Hepatocyte (in vitro differentiated cells): ENCODE results near the gene KIF3B. TPM values are rescaled to one million over a fixed set of nuclear protein-coding genes. Genes with fewer than 3 reads are reported as not detected.
"Not testable (repeated sequence)": the region's sequence is repeated elsewhere in the genome, so short reads cannot be mapped to it uniquely, and the experiment has no call there.

ENCODE experiments used
- DNase-seq: peaks from one replicate; pipeline ENCODE4 v3.0.0-alpha.2; 2016; ENCODE audit warnings: low spot score
- H2AFZ ChIP-seq: fragments of 200-600 bp; sonication (generic); 2 replicates; pipeline ENCODE4 v1.6.0; 2016; ENCODE audit warnings: antibody characterized with exemption, mild to moderate bottlenecking
- H3K27ac ChIP-seq: fragments of 200-600 bp; sonication (generic); 2 replicates; pipeline ENCODE4 v1.5.1; 2016; ENCODE audit warnings: mild to moderate bottlenecking
- H3K27me3 ChIP-seq: fragments of 200-600 bp; sonication (generic); 2 replicates; pipeline ENCODE4 v1.6.1; 2016
- H3K36me3 ChIP-seq: fragments of 200-600 bp; sonication (generic); replicated peaks from 2 replicates; pipeline ENCODE4 v1.5.1; 2016; ENCODE audit warnings: low read depth; ENCODE audit not compliant: insufficient read depth
- H3K4me1 ChIP-seq: fragments of 200-600 bp; sonication (generic); 2 replicates; pipeline ENCODE4 v1.5.1; 2016; ENCODE audit warnings: mild to moderate bottlenecking, moderate library complexity; ENCODE audit not compliant: insufficient read depth
- H3K4me2 ChIP-seq: fragments of 200-600 bp; sonication (generic); 2 replicates; pipeline ENCODE4 v1.6.0; 2016
- H3K4me3 ChIP-seq: fragments of 200-600 bp; sonication (generic); 2 replicates; pipeline ENCODE4 v1.5.1; 2016; ENCODE audit warnings: mild to moderate bottlenecking
- H3K79me2 ChIP-seq: fragments of 200-600 bp; sonication (generic); 2 replicates; pipeline ENCODE4 v1.6.0; 2017; ENCODE audit warnings: mild to moderate bottlenecking
- H3K9me2 ChIP-seq: fragments of 200-600 bp; sonication (generic); replicated peaks from 2 replicates; pipeline ENCODE4 v1.6.0; 2017; ENCODE audit warnings: mild to moderate bottlenecking; ENCODE audit not compliant: insufficient read depth
- H3K9me3 ChIP-seq: fragments of 200-600 bp; sonication (generic); 2 replicates; pipeline ENCODE4 v1.5.1; 2016; ENCODE audit warnings: low read depth, mild to moderate bottlenecking
- H4K20me1 ChIP-seq: fragments of 200-600 bp; sonication (generic); 2 replicates; pipeline ENCODE4 v1.6.0; 2016; ENCODE audit warnings: mild to moderate bottlenecking; ENCODE audit not compliant: insufficient read depth, poor library complexity, severe bottlenecking
- CTCF ChIP-seq: fragments of 200-600 bp; sonication (generic); IDR thresholded peaks from 2 replicates; pipeline ENCODE4 v1.5.1; 2016; ENCODE audit warnings: antibody characterized with exemption, mild to moderate bottlenecking; ENCODE audit not compliant: poor library complexity
- EZH2 ChIP-seq: fragments of 200-600 bp; sonication (generic); IDR thresholded peaks from 2 replicates; pipeline ENCODE4 v1.6.1; 2016; ENCODE audit warnings: antibody characterized with exemption, mild to moderate bottlenecking, borderline replicate concordance
- EZH2phosphoT487 ChIP-seq: fragments of 200-600 bp; sonication (generic); IDR thresholded peaks from one replicate; pipeline ENCODE4 v1.6.1; 2018; ENCODE audit warnings: antibody characterized with exemption, mild to moderate bottlenecking, low read depth, moderate library complexity; ENCODE audit not compliant: unreplicated experiment, severe bottlenecking
- WGBS: methylation state at CpG from one replicate; pipeline ENCODE4 v1.1.6; 2016; ENCODE audit warnings: low lambda C conversion rate; ENCODE audit errors: missing lambda C conversion rate; 5-methylcytosine and 5-hydroxymethylcytosine counted together
- microRNA counts: library from miRNA; unstranded; fragments of <30 nt; microRNA quantifications from one replicate; lab custom pipeline; 2017
- polyA plus RNA-seq: library from polyadenylated mRNA; unstranded; fragments of >200 nt; fragmentation: Nextera tagmentation; extraction: Ambion mirVana; gene quantifications from 2 replicates; pipeline ENCODE4 v1.2.1, GENCODE V29; 2016
- total RNA-seq: library from RNA; depleted of rRNA; stranded (reverse); fragments of >200 nt; gene quantifications from 2 replicates; pipeline ENCODE4 v1.2.3, GENCODE V29; 2014

KIF3B gene
- total and polyA plus RNA-seq, 2 experiments from 2014 or later = 11.7 to 32.0 TPM

- peaks cover 16% of the 10 kb centered on the region for H4K20me1 ChIP-seq
- no peak for TF ChIP-seq EZH2phosphoT487
- TF ChIP-seq CTCF = no peak
- TF ChIP-seq EZH2 = no peak
Observed at GRCh38 chr20:32380745-32381144, 103.3 kb downstream of the KIF3B start.

GRCh38 chr20:32382102-32382950, 104.9 kb downstream of the KIF3B start:
- no peaks in the 10 kb centered on the region for H3K27me3 ChIP-seq
- H3K4me3 ChIP-seq = no peak overlapping the region
- peak overlapping the region; percentile 29 for H3K27ac ChIP-seq
- peaks cover 21% of the 10 kb centered on the region for H3K4me1 ChIP-seq
- WGBS = 87% methylated on average over 11 of the region's 11 CpGs
- DNase-seq = no peak
- no peaks in the 10 kb centered on the region for H3K9me2 ChIP-seq
- peaks cover 23% of the 10 kb centered on the region for H4K20me1 ChIP-seq
- H3K4me2 ChIP-seq = no peak overlapping the region
- H3K9me3 ChIP-seq = no peaks in the 10 kb centered on the region
- no peaks in the 10 kb centered on the region for H3K36me3 ChIP-seq
- H2AFZ ChIP-seq = no peak overlapping the region
- TF ChIP-seq EZH2 (no peak), EZH2phosphoT487 (no peak), CTCF (no peak)
- H3K79me2 ChIP-seq = peaks cover 97% of the 10 kb centered on the region

More at GRCh38 chr20:32380745-32381144, 103.3 kb downstream of the KIF3B start:
- Histone ChIP-seq H3K27me3 (no peaks in the 10 kb centered on the region), H3K4me2 (no peak overlapping the region), H3K9me2 (no peaks in the 10 kb centered on the region), H3K4me3 (no peak overlapping the region), H3K9me3 (no peaks in the 10 kb centered on the region), H3K4me1 (peaks cover 13% of the 10 kb centered on the region), H3K79me2 (peaks cover 97% of the 10 kb centered on the region), H3K36me3 (peaks cover under 1% of the 10 kb centered on the region), H3K27ac (no peak overlapping the region), H2AFZ (no peak overlapping the region)
- DNase-seq = no peak
- WGBS = 92% methylated on average over 3 of the region's 3 CpGs

- Histone ChIP-seq H3K4me1 (peaks cover 22% of the 10 kb centered on the region), H4K20me1 (peaks cover 34% of the 10 kb centered on the region), H3K79me2 (peaks cover 97% of the 10 kb centered on the region)
- not testable (repeated sequence) for H3K4me2 ChIP-seq, H3K27ac ChIP-seq, H3K27me3 ChIP-seq, DNase-seq, H2AFZ ChIP-seq, H3K9me3 ChIP-seq, H3K36me3 ChIP-seq, H3K4me3 ChIP-seq, H3K9me2 ChIP-seq
- WGBS = over 99% methylated on average over 9 of the region's 9 CpGs
Observed at GRCh38 chr20:32383441-32383840, 106.0 kb downstream of the KIF3B start.

MicroRNAs encoded within 50 kb of the gene (microRNA counts, 767-probe panel; counts per million panel counts)
- microRNA hsa-miR-1825 (lab: Ali Mortazavi, UCI) = not detected

Other genes with a start within 250 kb of the KIF3B start
- gene HCK, start 225.4 kb upstream of the KIF3B start, total RNA-seq = 0.44 and 2.2 TPM in 2 replicates
- gene HCK, start 225.4 kb upstream of the KIF3B start, polyA plus RNA-seq = 0.54 and 0.90 TPM in 2 replicates
- 65.3 and 72.3 TPM in 2 replicates for gene TM9SF4, start 167.9 kb upstream of the KIF3B start, total RNA-seq
- 86.4 and 87.3 TPM in 2 replicates for gene TM9SF4, start 167.9 kb upstream of the KIF3B start, polyA plus RNA-seq
- 41.1 and 44.6 TPM in 2 replicates for gene PLAGL2, start 69.9 kb upstream of the KIF3B start, total RNA-seq
- gene PLAGL2, start 69.9 kb upstream of the KIF3B start, polyA plus RNA-seq = 31.7 and 39.7 TPM in 2 replicates
- 81.4 and 87.3 TPM in 2 replicates for gene POFUT1, start 69.8 kb upstream of the KIF3B start, total RNA-seq
- gene POFUT1, start 69.8 kb upstream of the KIF3B start, polyA plus RNA-seq = 39.4 and 42.0 TPM in 2 replicates
- gene ASXL1, start 80.7 kb downstream of the KIF3B start, total RNA-seq = 59.6 and 82.0 TPM in 2 replicates
- 95.6 and 126 TPM in 2 replicates for gene ASXL1, start 80.7 kb downstream of the KIF3B start, polyA plus RNA-seq